Measurements from ENCODE around the gene ABCB1.

The ABCB1 gene

DNA sequence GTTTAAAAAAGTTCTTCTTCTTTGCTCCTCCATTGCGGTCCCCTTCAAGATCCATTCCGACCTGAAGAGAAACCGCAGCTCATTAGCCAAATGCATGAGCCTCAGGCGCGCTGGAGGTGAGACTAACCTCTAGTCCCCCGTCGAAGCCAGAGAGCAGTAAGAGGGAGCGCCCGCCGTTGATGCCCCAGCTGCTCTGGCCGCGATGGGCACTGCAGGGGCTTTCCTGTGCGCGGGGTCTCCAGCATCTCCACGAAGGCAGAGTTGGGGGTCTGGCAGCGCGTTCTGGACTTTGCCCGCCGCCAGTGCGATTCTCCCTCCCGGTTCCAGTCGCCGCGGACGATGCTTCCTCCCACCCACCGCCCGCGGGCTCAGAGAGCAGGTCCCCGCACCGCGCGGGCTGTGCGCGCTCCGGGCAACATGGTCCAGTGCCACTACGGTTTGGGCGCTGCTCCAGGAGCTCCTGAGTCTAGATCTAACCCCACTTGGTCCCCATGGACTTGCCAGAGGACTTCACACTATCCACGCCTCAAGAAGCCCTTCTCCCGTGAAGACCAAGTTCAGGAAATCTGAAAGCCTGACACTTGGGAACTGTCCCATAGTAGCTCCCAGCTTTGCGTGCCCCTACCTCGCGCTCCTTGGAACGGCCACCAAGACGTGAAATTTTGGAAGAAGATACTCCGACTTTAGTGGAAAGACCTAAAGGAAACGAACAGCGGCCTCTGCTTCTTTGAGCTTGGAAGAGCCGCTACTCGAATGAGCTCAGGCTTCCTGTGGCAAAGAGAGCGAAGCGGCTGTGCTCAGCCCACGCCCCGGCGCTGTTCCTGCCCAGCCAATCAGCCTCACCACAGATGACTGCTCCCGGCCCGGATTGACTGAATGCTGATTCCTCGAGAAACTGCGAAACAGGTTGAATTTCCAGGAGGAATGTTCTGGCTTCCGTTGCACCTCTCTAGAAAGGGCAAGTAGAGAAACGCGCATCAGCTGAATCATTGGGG, at the start of gene ABCB1:
TSS of gene ABCB1 (minus strand) at position 755 of the 995 bp plus-strand sequence. CDS start at position 55, 700 bp downstream.
- peak; percentile 25 for DNase-seq

DNA sequence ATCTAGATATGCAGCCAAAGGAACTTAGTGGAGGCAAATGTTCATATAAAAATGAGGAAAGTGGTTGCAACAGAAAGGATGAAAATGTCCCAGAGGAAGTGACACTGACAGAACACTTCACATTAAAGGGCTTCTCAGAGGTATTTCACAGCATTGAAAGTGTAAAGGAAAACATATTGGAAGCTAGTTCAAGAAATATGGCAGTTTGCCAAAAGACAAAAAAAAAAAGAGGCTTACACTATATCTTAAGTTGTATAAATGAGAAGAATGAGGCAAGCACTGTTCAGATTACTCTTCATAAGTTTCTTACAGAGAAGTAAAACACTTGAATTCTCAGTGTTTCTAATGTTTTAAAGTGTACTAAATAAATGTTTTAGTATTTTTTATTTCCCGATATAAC, 47.6 kb upstream of the ABCB1 start:
- DNase-seq = no peak

DNA sequence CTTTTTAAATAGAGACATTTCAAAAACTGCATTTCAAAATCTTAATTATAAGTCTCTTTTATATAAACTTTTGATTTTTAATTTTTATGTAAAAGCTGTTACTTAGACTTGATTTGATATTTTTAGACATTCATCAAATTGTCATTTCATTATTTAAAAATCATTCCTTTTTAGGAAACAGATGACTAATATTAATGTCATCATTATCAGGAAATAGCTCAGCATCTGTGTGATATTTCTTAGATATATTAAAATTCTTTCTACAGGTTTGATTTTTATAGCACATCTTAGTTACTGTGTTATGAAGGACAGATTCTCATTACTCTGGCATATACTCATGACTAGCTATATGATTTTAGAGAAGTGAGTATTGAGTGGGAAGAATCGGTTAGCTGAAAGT, 44.8 kb upstream of the ABCB1 start:
- DNase-seq = no peak

DNA sequence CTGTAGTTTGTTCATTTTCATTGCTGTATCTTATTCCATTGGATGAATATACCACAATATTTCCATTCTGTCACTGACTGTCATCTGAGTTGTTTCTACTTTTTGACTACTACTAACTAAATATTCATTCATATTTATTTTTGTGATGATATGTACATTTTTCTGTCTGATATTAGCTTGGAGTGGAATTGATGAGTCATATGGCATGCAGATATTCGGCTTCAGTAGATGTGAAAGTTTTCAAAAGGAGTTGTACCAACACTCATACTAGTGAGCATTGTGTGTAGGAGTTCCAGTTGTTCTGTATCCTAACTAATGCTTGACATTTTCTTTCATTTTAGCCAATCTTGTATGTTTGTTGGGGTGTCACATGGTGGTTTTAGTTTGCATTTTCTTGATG, 35.2 kb upstream of the ABCB1 start:
- no peak for DNase-seq

DNA sequence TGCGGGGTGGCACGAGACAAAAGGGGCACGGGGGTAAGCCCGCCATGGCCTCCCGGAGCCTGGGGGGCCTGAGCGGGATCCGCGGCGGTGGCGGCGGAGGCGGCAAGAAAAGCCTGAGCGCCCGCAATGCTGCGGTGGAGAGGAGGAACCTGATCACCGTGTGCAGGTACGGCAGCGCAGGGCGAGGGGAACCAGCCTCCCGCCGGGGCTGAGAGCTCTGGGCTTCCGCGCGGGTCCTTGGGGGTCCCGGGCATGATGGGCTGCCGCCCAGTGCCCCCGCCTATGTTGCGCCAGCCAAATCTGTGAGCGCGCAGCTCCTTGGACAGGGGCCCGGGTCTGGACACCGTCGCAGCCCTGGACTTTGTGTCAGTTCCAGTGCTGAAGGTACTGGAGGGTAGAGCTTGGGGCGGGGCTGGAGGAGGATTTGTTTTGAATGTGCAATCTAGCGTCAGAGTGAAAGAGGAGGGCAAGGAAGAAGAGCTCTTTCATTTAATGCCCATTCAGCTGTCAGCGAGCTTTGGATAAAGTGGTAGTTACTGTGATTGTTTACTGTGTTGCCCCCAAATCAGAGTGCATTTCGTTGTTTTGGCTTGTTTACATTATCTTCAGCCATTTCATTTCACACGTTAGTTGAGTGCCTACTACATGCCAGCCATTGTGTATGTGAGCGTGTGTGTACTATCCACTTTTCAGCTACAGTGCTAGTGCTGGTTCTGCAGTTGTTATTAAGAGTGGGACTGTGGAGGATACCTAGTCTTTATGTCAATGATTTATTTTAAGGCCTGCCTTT, 28.3 kb upstream of the ABCB1 start:
- DNase-seq = no peak

DNA sequence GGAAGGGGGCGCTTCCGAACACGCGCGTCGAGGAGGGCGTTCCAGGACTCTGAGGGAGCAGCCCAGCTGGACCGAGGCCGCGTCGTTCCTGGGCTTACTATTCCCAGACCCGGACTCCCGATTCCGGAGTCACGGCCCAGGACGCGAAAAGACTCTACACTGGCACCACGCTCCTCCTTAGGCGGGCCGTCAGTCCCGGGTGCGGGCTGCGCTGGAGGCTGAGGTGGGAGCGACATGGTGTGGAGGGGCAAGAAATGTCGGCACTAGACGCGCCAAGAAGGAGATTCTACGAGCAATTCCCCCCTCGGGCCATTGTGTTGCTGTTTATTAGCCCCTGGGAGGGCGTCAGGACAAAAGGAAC, 26.9 kb upstream of the ABCB1 start:
- DNase-seq = no peak

DNA sequence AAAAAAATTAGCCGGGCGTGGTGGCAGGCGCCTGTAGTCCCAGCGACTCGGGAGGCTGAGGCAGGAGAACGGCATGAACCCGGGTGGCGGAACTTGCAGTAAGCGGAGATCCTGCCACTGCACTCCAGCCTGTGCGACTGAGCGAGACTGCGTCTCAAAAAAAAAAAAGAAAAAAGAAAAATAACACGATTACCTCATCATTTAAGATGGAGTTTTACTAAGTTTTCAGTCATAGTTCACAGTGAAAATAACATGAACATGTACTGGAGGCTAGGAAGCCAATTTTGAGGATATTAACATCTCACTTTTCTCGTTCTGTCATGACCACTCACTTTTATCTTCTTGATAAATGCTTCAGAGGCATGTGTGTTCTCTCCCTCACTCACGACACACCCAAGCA, 24.4 kb upstream of the ABCB1 start:
- DNase-seq = no peak

DNA sequence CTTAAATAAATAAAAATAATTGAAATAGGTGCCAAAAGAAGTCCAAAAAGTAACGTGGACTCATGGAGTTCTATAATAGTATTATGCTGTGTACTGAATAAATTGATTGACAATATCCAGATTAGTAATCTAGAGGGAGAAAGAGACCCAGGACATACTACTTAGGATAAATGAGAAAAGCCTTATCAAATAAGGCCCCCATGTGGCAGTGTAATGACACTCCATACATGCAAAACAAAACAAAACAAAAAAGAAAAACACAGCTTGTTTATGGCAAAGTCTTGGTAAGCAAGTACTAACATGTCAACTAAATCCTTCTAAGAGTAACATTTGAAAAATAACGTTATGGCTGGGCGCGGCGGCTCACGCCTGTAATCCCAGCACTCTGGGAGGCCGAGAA, 23.9 kb upstream of the ABCB1 start:
- no peak for DNase-seq

DNA sequence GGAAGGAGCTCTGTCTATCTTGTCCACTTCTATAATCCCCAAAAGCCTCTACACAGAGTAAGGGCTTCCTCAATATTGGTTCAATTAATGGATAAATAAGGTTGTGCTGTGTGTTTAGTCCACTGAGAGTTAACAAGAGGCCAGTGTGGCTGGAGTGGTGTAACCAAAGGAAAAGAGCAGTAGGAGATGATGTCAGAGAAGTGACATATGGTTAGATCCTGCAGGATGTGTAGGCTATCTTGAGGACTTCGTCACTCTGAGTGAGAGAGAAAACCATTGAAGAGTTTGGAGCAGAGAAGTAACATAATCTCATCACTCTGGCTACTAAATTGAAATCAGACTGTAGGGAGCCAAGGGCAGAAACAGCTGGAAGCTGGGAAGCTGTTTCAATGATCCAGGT, 14.5 kb upstream of the ABCB1 start:
- DNase-seq = no peak

DNA sequence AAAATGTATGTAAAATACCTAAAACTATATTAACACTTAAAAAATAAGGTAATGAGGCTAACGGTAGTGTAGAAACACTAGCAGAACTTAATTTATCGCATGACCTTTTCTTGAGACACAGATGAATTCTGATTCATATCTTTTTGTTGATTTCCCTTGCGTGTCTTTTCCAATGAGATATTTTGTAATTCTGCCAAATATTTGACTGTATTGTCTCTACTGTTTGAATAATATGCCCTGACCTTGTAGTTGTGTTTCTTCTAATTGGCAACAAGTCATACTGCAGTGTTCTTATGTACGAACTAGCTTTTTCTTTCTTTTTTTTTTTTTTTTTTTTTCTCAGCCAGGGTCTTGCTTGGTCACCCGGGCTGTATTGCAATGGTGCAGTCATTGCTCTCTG, 9.2 kb upstream of the ABCB1 start:
- DNase-seq = no peak

DNA sequence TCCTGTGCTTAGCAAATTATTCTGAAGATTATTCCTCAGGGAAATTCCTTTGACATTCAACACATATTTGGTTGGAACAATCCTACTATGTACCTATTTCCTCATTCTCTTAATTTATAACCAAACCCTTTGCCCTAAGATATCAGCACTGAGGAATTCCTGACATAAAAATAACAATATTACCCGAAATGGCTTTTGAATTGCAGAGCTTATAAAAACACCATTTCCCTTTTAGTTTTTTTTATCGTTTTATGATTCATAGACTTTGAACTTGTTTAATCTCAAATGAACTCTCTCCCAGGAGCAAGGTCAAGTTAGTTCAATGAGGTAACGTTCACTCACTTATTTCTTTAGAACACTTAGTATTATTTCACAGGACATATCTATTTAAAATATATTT, 7.7 kb upstream of the ABCB1 start:
- no peak for DNase-seq

DNA sequence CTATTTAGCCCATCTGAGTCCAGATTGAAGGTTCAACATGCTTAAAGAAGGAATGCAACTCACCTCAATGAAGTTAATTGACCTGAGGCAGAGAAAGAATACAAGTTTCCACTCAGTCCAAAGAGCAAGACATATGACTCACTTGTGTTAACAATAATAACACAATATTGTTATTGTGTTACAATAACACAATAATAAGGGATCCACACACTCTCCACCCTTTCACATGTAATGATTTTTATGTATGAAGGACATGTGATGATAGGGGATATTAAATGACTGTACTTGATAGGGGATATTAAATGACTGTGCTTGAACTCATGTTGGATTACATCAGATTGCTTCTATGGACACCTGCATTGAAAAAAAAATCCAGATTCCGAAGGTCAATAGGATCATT, 3.6 kb upstream of the ABCB1 start:
- no peak for DNase-seq

DNA sequence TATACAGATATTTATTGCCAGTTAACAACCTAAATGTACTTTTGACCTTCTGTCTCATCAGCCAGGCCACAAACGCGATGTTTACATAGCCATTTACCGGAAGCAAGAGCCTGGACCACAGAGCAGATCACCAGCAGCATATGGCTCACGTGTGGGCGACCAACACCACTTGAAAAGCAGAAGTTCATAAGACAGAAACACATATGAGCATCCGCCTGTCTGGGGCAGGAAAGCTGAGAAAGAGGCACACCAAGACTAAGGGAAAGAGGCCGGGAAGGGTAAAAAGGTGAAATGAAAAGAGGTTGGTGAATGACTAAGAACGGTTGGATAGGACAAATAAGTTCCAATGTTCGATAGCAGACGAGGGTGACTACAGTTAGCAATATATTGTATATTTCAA, 1.3 kb downstream of the ABCB1 start:
- DNase-seq = no peak

DNA sequence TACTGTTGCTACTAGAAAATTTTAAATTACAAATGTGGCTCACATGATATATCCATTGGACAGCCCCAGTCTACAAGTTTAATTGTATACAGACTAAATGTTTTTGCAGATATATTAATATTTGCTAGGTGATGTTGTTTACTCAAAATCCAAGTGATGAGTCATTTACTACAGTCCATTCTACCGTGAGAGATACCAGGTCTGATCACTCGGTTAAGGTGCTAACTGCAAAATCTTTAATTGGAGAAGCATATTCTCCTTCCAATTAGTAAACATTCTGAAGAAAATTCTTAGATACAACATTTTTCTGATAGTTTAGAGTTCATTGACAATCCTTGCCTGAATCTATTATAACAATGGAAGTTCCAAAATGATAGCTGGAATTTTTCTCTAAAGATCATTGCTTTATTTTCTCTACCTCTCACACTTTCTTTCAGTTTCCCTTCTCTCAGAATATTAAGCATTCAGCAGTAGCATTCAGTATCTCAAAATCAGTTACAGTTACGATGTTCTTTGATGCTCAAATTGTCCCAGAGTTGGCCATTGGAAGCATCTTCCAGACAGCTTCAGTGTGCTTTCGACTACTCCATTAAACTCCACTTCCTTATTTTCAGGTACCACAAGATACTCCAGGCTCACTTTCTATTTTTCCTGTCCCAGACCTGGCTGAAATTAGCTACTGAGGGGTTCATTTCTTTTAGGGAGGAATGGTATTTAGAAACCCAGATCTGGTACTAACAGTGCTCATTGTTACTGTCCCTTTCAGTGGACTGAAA, 2.3 kb downstream of the ABCB1 start:
- DNase-seq = no peak

DNA sequence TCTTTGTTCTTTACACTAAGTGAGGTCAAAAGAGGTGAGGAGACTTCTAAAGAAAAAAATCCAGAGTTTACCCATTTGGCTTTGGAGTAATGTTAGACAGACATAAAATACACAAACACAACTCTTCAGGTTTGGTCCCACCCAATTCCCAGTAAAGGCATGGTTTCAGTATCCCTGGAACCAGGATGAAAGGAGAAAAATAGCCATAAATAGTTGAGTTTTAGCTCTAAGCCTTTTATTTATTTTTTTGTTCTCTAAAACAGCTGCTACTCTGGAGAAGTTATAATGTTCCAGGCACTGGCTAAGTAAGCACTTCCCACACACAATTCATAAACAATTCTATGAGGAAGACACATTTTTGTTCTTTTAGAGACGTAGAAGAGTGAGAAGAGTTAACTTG, 4.0 kb downstream of the ABCB1 start:
- DNase-seq = no peak

DNA sequence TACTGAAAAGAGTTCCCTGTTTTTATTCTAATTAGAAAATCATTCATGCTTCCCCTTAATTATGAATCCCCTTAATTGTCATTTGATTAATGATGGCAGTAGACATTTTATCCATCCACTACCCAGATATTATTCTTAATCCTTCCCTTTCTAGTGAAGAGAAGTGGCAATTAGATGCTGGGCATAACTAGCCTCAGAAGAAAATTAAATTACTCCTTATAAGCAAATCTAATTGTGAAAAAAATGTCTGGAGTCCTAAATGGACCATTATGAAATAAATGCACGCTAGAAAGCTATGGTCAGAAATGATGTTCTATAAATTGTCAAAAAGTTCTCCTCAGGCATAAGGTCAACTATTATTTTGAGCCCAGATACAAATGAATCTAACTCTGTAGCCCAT, 4.5 kb downstream of the ABCB1 start:
- DNase-seq = no peak

DNA sequence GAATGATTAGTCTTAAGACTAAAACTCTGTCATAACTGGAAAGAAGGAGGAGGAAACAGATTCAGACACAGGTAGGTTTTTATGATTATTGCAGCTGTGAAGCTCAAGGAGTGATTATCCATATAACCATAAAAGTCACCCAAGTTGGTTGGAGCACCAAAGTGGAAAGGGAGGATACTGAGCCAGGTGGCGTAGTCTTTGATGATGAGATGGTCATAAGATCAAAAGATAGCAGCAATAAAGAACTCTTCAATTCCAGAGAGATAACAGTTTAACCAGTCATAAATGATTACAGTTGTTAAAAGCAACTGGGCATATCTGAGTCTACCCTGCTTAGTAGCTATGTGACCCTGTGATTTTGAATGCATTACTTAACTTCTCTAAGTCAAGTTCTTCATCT, 8.4 kb downstream of the ABCB1 start:
- DNase-seq = no peak

DNA sequence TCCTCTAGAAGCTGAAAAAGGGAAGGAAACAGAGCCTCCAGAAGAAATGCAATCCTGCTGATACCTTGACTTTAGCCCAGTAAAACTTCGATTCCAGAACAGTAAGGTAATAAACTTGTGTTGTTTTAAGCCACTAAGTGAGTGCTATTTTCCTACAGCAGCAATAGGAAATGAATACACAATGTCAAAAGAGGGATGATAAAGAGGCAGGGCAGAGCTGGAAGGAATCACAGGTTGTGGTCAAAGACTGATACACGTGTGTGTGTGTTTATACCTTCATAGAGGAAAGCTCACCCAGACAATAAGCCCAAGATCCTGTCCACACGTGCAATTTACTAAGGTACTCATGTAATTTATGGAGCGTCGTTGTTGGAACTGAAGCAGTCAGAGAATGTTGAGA, 9.5 kb downstream of the ABCB1 start:
- no peak for DNase-seq

DNA sequence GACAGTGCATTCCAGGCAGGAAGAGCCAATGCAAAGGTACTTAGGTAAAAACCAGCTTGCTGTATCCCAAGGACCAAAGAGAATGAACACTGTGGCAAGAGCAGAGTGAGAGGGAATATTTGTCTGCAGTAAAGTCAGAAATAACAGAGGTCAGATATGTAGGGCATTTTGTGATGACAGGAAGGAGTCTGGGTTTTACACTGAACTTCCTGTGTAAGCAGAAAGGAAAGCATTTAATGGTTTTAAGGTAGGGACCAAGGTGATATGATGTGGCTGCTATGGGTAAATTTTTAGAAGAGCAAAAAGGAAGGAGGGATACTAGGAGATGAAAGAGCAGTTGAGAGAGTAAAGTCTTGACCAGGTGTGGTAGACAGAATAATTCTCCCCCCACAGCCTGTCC, 10.1 kb downstream of the ABCB1 start:
- no peak for DNase-seq

DNA sequence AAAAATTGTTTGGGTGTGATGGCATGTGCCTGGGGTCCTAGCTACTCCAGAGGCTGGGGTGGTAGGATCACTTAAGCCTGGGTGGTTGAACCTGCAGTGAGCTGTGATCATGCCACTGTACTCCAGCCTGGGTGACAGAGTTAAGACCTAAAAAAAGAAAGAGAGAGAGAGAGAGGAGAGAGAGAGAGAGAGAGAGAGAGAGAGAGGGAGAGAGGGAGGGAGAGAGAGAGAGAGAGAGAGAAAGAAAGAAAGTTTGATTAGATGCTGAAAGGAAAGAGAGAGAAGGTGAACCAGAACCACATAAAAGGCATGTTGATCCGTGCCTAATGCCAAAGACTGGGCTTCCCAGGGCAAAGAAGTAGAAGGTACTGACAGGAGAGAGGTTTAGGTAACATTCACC, 11.1 kb downstream of the ABCB1 start:
- no peak for DNase-seq

DNA sequence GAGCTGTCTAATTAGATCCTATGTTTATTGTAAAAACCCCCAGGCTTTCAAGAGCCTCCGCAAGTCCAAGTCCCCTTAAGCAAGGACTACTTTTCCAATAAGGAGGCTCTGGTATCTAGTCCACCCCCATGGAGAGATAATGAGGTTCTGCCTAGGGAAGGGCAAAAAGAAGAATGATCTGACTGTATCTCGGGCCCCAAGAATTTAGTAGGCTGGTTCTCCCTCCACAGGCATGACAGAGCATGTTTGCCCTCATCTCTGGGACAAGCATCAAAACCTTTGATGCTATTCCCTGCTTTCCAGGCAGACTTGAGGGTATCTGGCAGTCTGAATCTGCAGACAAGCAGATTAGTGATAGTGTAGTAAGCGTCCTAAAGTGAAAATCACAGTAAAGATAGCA, 19.0 kb downstream of the ABCB1 start:
- no peak for DNase-seq

DNA sequence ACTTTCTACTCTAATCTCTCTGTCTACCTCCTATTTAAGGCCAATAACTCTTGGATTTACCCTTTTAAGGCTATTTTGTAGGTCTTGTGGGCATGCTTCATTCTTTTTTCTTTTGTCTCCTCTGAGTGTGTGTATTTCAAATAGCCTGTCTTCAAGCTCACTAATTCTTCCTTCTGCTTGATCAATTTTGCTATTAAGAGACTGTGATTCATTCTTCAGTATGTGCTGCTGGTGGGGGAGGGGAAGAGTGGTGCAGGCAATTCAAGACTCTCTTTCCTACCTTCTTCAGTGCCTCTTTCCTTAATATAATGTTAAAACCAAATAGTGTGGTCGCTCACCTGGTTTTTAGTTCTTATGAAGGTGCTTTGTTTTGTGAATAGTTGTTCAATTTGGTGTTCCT, 20.0 kb downstream of the ABCB1 start:
- DNase-seq = no peak

DNA sequence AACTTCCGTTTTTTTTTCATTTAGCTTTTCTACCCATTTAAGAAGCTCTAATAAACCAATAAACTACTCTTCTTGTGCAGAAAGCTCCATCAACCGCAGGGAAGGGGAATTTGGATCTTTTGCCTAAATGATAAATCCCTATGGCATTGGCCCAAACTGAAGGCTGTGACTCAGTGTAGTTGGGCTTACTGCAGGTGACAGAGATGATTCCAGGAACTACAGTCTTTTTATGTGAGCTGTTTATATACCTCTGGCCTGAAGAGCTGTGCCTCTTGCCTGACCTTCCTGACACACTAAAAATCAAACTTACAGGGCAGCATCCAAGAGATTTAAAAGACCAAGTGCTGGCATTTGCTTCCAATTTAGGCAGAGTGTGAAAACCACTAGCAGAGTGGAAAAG, 25.2 kb downstream of the ABCB1 start:
- DNase-seq = peak; percentile 11
